ENCODE measurements around the gene KLK7. TPM values are rescaled to one million over a fixed set of nuclear protein-coding genes. Genes with fewer than 3 reads are reported as not detected.

The KLK7 gene
- total RNA-seq, 1 donor from 2014 or later, result not detected

- Histone ChIP-seq H3K27me3 (ENCODE audit: low read depth) (no peaks in the 10 kb centered on the region), H3K4me3 (no peak overlapping the region), H3K9me3 (no peaks in the 10 kb centered on the region), H3K4me1 (no peaks in the 10 kb centered on the region), H3K27ac (no peak overlapping the region), H3K36me3 (no peaks in the 10 kb centered on the region)
- ATAC-seq, result no peak
- DNase-seq, result no peak
- TF ChIP-seq CTCF (IDR thresholded peaks at IDR 0.05), result no peak
- intact Hi-C loops (cut with DNase I), result no loop called here
These were observed 38.9 kb downstream of the KLK7 start for GRCh38 chr19:50944795-50945194.

- no peak for TF ChIP-seq CTCF (IDR thresholded peaks at IDR 0.05)
- H3K27me3 ChIP-seq (ENCODE audit: low read depth), result no peaks in the 10 kb centered on the region
- H3K4me3 ChIP-seq, result no peak overlapping the region
- no peaks in the 10 kb centered on the region for H3K4me1 ChIP-seq
- no peaks in the 10 kb centered on the region for H3K36me3 ChIP-seq
- no peak overlapping the region for H3K27ac ChIP-seq
- DNase-seq, result no peak
- intact Hi-C loops (cut with DNase I), result no loop called here
- no peak for ATAC-seq
- H3K9me3 ChIP-seq, result no peaks in the 10 kb centered on the region
These were observed 40.5 kb downstream of the KLK7 start for GRCh38 chr19:50943074-50943828.

GRCh38 chr19:50939596-50939995 lies 44.1 kb downstream of the KLK7 start:
- ATAC-seq (no peak), DNase-seq (no peak)
- TF ChIP-seq CTCF (IDR thresholded peaks at IDR 0.05), result no peak
- Histone ChIP-seq H3K27ac (no peak overlapping the region), H3K36me3 (no peaks in the 10 kb centered on the region), H3K27me3 (ENCODE audit: low read depth) (no peaks in the 10 kb centered on the region), H3K4me3 (no peak overlapping the region), H3K4me1 (no peaks in the 10 kb centered on the region), H3K9me3 (no peaks in the 10 kb centered on the region)
- intact Hi-C loops (cut with DNase I), result no loop called here

- no peak for TF ChIP-seq CTCF (IDR thresholded peaks at IDR 0.05)
- Histone ChIP-seq H3K36me3 (no peaks in the 10 kb centered on the region), H3K4me1 (no peaks in the 10 kb centered on the region), H3K27ac (no peak overlapping the region), H3K9me3 (no peaks in the 10 kb centered on the region), H3K4me3 (no peak overlapping the region), H3K27me3 (ENCODE audit: low read depth) (peaks cover 22% of the 10 kb centered on the region)
- ATAC-seq (no peak), DNase-seq (no peak)
- intact Hi-C loops (cut with DNase I), result no loop called here
These were observed 50.1 kb downstream of the KLK7 start for GRCh38 chr19:50933640-50934039.

GRCh38 chr19:50932690-50933083 lies 51.0 kb downstream of the KLK7 start:
- TF ChIP-seq CTCF (IDR thresholded peaks at IDR 0.05), result no peak
- no peak overlapping the region for H3K27ac ChIP-seq
- no peak for ATAC-seq

More at GRCh38 chr19:50932690-50933083, 51.0 kb downstream of the KLK7 start:
- Histone ChIP-seq H3K9me3 (no peaks in the 10 kb centered on the region), H3K36me3 (no peaks in the 10 kb centered on the region), H3K27me3 (ENCODE audit: low read depth) (peaks cover 31% of the 10 kb centered on the region), H3K4me3 (no peak overlapping the region), H3K4me1 (no peaks in the 10 kb centered on the region)
- intact Hi-C loops (cut with DNase I), result no loop called here
- DNase-seq, result no peak

All from lower lobe of right lung (tissue), 2 donors.